Coronary artery (tissue), 2 donors: Measurements from ENCODE around the gene KRT79.

ENCODE experiments used
- DNase-seq: peaks from one replicate; pipeline ENCODE4 v3.0.0-alpha.2; 2017; ENCODE audit warnings: low spot score
- H3K27ac ChIP-seq, 2 donors: fragments of 200-600 bp; sonication (generic); one replicate each; pipeline ENCODE4 v1.5.1; 2016 to 2019
- H3K4me3 ChIP-seq: fragments of 200-600 bp; sonication (generic); 2 replicates; pipeline ENCODE4 v1.5.1; 2016; ENCODE audit warnings: mild to moderate bottlenecking, moderate library complexity
- TF ChIP-seq, protein P1 (sequence below): fragments of 200-600 bp; sonication (generic); IDR thresholded peaks from one replicate; pipeline ENCODE4 v1.5.1; 2019; ENCODE audit warnings: antibody characterized with exemption

The KRT79 gene

GRCh38 chr12:52772188-52772587, 61.9 kb downstream of the KRT79 start:
- no peak for DNase-seq
- Histone ChIP-seq H3K4me3 (no peak overlapping the region), H3K27ac (no peak overlapping the region)
- TF ChIP-seq, protein P1, sequence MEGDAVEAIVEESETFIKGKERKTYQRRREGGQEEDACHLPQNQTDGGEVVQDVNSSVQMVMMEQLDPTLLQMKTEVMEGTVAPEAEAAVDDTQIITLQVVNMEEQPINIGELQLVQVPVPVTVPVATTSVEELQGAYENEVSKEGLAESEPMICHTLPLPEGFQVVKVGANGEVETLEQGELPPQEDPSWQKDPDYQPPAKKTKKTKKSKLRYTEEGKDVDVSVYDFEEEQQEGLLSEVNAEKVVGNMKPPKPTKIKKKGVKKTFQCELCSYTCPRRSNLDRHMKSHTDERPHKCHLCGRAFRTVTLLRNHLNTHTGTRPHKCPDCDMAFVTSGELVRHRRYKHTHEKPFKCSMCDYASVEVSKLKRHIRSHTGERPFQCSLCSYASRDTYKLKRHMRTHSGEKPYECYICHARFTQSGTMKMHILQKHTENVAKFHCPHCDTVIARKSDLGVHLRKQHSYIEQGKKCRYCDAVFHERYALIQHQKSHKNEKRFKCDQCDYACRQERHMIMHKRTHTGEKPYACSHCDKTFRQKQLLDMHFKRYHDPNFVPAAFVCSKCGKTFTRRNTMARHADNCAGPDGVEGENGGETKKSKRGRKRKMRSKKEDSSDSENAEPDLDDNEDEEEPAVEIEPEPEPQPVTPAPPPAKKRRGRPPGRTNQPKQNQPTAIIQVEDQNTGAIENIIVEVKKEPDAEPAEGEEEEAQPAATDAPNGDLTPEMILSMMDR, result no peak

GRCh38 chr12:52771505-52771904, 62.6 kb downstream of the KRT79 start:
- Histone ChIP-seq H3K27ac (no peak overlapping the region), H3K4me3 (no peak overlapping the region)
- DNase-seq, result no peak
- TF ChIP-seq, protein P1, result no peak
